ENCODE measurements around the gene AMHR2. TPM values are rescaled to one million over a fixed set of nuclear protein-coding genes. Genes with fewer than 3 reads are reported as not detected.
"Not testable (repeated sequence)": the region's sequence is repeated elsewhere in the genome, so short reads cannot be mapped to it uniquely, and the experiment has no call there.

The AMHR2 gene
- total RNA-seq, result 1 to 10 TPM in 1 of 4 donors, not detected in 3; 1.3 TPM

- no peak for ATAC-seq (ENCODE audit: low FRiP score)
- TF ChIP-seq, protein P1, sequence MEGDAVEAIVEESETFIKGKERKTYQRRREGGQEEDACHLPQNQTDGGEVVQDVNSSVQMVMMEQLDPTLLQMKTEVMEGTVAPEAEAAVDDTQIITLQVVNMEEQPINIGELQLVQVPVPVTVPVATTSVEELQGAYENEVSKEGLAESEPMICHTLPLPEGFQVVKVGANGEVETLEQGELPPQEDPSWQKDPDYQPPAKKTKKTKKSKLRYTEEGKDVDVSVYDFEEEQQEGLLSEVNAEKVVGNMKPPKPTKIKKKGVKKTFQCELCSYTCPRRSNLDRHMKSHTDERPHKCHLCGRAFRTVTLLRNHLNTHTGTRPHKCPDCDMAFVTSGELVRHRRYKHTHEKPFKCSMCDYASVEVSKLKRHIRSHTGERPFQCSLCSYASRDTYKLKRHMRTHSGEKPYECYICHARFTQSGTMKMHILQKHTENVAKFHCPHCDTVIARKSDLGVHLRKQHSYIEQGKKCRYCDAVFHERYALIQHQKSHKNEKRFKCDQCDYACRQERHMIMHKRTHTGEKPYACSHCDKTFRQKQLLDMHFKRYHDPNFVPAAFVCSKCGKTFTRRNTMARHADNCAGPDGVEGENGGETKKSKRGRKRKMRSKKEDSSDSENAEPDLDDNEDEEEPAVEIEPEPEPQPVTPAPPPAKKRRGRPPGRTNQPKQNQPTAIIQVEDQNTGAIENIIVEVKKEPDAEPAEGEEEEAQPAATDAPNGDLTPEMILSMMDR (IDR thresholded peaks at IDR 0.05), result no peak
- DNase-seq (ENCODE audit: low spot score), result no peak
These were observed at the start of gene AMHR2 for GRCh38 chr12:53423597-53423996. Gene AMHR2, plus strand, starts transcription at chr12:53423855. Its CDS starts 80 bp downstream, at chr12:53423935.

DNA sequence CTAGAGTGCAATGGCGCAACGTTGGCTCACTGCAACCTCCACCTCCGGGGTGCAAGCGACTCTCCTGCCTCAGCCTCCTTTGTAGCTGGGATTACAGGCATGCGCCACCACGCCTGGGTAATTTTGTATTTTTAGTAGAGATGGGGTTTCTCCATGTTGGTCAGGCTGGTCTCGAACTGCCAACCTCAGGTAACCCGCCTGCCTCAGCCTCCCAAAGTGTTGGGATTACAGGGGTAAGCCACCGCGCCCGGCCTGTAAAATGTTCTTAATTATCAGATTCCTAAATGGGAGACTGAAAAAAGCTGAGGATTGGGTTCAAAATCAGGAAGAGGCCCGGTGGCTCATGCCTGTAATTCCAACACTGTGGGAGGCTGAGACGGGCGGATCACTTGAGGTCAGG lies 49.4 kb upstream of the AMHR2 start:
- DNase-seq (ENCODE audit: low spot score); ATAC-seq (ENCODE audit: low FRiP score): not testable (repeated sequence)

DNA sequence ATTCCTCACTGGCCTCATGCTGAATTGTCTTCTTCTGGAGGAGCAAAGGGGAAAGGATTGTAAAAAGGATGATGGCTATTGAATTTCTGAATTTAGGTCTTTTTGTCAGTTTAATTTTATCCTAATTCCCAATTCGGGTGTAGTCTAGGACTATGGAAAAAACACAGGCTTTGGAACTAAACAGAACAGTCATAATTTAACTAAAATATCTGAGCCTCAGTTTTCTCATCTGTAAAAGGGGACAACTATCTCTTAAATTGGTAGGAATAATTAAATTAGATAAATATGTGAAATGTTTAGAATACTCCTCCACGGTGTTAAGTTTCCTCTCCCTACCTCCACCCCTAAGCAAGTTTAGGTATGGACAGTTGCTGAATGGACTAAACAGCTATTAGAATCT lies 46.9 kb upstream of the AMHR2 start:
- TF ChIP-seq, protein P1 (IDR thresholded peaks at IDR 0.05), result no peak
- DNase-seq (ENCODE audit: low spot score) (no peak), ATAC-seq (ENCODE audit: low FRiP score) (no peak)

DNA sequence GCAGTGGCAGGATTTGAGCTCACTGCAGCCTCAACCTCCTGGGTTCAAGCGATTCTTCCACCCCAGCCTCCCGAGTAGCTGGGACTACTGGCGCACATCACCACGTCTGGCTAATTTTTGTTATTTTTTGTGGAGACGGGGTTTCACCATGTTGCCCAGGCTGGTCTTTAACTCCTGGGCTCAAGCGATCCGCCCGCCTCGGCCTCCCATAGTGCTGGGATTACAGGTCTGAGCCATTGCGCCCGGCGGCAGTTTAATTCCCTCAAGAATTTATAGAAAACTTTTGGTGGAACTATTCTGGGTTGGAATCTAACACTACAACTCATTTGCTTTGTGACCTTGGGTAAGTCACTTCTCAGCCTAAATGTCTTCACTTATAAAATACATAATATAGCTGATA lies 45.4 kb upstream of the AMHR2 start:
- TF ChIP-seq, protein P1 (IDR thresholded peaks at IDR 0.05), result no peak
- DNase-seq (ENCODE audit: low spot score) (no peak), ATAC-seq (ENCODE audit: low FRiP score) (no peak)

DNA sequence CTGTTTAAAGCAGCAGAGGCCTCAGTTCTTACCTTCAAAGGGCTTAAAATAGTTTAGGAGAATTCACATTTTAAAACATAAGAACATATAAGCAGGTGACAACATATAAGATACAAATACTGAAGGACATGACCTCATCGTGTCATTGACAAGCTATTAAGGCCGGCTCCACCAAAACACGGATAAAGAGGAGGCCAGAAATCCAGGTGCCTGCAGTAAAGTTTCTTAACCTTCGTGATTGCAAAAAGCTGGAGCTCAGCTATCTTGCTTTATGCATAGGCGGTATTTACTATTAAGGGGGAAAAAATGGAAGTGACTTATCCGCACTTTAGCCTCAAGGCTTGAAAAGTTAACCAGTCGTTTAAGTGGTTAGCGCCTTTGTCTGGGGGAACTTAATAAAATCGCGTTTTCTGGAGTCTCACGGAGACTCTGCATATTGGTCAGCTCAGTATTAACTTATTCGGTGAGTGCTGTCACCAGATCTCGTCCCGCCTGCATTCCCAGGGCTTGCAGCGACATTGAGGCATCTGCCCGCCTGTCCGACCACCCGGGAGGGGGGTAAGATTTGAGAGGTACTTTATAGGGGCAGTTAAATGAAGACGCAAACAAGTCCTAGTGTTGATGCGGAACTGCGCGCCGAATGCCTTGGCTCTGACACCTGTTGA lies 44.8 kb upstream of the AMHR2 start:
- ATAC-seq (ENCODE audit: low FRiP score), result no peak
- TF ChIP-seq, protein P1 (IDR thresholded peaks at IDR 0.05), result no peak
- DNase-seq (ENCODE audit: low spot score), result no peak

DNA sequence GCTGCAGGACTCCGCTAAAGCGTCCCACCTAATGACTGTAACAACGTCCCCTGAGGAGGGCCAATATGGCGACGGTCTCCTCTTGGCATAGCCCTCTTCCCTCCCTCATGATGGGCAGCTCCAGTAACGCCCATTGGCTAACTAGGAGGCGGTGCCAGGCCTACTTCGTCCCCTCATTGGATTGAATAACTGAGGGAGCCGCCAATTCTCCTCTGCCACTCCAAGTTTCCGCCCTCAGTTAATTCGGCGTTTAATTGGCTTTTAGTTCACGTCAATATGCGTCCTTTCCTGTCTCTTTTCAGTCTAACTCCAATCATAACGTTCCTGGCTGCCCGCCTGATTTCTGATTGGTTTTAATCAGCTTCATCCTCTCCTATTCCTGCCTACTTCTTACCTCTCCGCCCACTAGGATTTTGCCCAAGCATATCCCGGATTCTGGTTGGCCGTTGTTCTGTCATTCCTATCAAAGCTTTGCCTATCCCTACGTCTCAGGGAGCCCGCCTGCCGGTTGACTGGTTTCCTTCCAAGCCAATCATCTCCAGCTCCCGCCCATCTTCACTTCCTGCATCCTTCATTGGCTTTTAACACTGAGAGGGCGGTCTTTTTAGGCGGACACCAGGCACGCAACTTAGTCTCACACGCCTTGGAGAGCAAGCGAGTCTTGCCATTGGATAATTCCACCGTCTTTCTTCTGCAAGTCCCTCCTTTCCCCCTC lies 44.1 kb upstream of the AMHR2 start:
- DNase-seq (ENCODE audit: low spot score) (peak; percentile 96), ATAC-seq (ENCODE audit: low FRiP score) (peak; percentile 90)
- TF ChIP-seq, protein P1 (IDR thresholded peaks at IDR 0.05), result peak in 1 of 3 donors; percentile 4

DNA sequence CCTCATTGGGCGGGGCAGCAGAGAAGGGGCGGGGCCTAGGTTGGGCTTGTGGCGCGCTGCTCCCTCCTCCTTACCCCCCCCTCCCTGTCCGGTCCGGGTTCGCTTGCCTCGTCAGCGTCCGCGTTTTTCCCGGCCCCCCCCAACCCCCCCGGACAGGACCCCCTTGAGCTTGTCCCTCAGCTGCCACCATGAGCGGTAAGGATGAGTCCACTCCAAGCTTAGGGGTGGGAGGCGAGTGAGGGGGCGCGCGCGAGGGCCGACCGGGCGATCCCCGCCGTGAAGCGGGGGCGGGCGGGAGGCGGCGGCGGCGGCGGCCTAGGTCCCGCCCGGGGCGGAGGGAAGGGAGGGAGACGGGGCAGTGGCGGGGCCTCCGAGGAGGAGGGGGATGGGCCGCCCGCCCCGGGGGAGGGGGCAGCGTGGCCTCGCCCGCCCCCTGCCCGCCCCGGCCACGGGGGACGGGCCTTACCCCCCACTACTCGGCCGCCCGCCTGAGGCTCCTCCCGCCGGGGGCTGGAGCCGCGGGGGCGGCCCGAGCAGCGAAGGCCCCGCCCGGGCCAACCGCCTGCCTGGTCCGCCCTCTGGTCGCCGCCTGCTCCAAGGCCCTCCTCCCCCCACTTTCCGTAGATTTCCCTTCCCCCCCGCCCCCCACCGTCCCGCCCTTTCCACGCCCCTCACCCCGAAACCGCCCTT lies 43.4 kb upstream of the AMHR2 start, which contains the start of gene SP1:
SP1 (plus strand) TSS at position 73 of the 690 bp plus-strand sequence; CDS start at position 189, 116 bp downstream.
- TF ChIP-seq, protein P1 (IDR thresholded peaks at IDR 0.05), result no peak
- ATAC-seq (ENCODE audit: low FRiP score), result peak; percentile 78
- DNase-seq (ENCODE audit: low spot score), result peak; percentile 94

Data from omental fat pad (tissue), 4 donors.